ENCODE results near the gene ZNF282. TPM values are rescaled to one million over a fixed set of nuclear protein-coding genes. Genes with fewer than 3 reads are reported as not detected.

ZNF282 gene
- polyA plus RNA-seq, 1 donor from 2014 or later: 17.7 TPM

DNA sequence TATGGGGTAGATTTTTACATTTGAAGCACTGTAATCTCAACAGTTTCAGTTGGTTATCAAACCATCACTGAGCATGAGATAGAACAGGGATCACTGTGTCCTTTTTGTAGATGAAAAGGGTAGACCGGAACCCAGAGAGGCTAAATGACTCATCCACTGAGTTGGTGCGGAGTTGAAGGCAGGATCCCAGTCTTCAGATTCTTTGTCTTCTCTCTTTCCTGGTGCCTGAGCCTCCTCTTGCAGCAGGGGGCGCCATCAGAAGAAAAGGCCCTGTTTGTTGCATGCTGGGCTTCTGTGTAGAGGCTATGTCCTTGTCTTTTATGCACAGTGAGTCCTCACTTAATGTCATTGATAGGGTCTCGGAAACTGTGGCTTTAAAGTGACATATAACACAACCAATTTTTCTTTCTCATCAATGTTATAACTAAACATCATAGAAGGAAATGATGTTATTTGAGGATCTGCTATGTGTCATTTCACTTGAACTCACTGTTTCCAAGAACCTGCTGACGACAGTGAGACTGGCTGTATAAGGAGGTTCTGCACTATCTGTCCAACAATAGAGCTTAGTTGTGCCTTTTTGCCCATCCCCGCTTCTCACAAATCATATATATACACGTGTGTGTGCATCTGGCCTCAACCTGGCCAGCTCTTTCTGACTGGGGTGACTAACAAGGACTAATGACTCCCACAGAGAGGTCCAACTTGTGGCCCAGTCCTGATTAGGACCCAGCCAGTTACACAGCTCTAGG, 14.3 kb downstream of the ZNF282 start:
- no peaks in the 10 kb centered on the region for H3F3A ChIP-seq (ENCODE audit: insufficient read depth, low read length, poor library complexity, severe bottlenecking)
- no peaks in the 10 kb centered on the region for H3K9me2 ChIP-seq (ENCODE audit: insufficient read depth, low read length)
- H3K79me2 ChIP-seq (replicated peaks; ENCODE audit: insufficient read depth, low read length): no peaks in the 10 kb centered on the region
- no peak overlapping the region for H3K4me2 ChIP-seq (ENCODE audit: low read length)
- H2AFZ ChIP-seq (ENCODE audit: low read depth, low read length): no peak overlapping the region
- H3K9me3 ChIP-seq (ENCODE audit: low read length): no peaks in the 10 kb centered on the region
- peaks cover 12% of the 10 kb centered on the region for H3K36me3 ChIP-seq (ENCODE audit: insufficient read depth, low read length)
- H4K20me1 ChIP-seq (ENCODE audit: insufficient read depth): no peaks in the 10 kb centered on the region
- H3K4me3 ChIP-seq (ENCODE audit: low read length): no peak overlapping the region
- no peaks in the 10 kb centered on the region for H3K27me3 ChIP-seq (ENCODE audit: insufficient read depth, low read depth, low read length)
- H3K27ac ChIP-seq (ENCODE audit: low read length): no peak overlapping the region
- TF ChIP-seq, protein P1, sequence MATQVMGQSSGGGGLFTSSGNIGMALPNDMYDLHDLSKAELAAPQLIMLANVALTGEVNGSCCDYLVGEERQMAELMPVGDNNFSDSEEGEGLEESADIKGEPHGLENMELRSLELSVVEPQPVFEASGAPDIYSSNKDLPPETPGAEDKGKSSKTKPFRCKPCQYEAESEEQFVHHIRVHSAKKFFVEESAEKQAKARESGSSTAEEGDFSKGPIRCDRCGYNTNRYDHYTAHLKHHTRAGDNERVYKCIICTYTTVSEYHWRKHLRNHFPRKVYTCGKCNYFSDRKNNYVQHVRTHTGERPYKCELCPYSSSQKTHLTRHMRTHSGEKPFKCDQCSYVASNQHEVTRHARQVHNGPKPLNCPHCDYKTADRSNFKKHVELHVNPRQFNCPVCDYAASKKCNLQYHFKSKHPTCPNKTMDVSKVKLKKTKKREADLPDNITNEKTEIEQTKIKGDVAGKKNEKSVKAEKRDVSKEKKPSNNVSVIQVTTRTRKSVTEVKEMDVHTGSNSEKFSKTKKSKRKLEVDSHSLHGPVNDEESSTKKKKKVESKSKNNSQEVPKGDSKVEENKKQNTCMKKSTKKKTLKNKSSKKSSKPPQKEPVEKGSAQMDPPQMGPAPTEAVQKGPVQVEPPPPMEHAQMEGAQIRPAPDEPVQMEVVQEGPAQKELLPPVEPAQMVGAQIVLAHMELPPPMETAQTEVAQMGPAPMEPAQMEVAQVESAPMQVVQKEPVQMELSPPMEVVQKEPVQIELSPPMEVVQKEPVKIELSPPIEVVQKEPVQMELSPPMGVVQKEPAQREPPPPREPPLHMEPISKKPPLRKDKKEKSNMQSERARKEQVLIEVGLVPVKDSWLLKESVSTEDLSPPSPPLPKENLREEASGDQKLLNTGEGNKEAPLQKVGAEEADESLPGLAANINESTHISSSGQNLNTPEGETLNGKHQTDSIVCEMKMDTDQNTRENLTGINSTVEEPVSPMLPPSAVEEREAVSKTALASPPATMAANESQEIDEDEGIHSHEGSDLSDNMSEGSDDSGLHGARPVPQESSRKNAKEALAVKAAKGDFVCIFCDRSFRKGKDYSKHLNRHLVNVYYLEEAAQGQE (IDR thresholded peaks at IDR 0.05; ENCODE audit: borderline replicate concordance): no peak
- TF ChIP-seq, protein P2, sequence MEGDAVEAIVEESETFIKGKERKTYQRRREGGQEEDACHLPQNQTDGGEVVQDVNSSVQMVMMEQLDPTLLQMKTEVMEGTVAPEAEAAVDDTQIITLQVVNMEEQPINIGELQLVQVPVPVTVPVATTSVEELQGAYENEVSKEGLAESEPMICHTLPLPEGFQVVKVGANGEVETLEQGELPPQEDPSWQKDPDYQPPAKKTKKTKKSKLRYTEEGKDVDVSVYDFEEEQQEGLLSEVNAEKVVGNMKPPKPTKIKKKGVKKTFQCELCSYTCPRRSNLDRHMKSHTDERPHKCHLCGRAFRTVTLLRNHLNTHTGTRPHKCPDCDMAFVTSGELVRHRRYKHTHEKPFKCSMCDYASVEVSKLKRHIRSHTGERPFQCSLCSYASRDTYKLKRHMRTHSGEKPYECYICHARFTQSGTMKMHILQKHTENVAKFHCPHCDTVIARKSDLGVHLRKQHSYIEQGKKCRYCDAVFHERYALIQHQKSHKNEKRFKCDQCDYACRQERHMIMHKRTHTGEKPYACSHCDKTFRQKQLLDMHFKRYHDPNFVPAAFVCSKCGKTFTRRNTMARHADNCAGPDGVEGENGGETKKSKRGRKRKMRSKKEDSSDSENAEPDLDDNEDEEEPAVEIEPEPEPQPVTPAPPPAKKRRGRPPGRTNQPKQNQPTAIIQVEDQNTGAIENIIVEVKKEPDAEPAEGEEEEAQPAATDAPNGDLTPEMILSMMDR (IDR thresholded peaks at IDR 0.05; ENCODE audit: poor library complexity, severe bottlenecking): peak; percentile 64
- peak; percentile 50 for TF ChIP-seq SMC3 (conservative IDR thresholded peaks at IDR 0.05; ENCODE audit: poor library complexity)
- H3K9ac ChIP-seq (ENCODE audit: low read length): no peak overlapping the region

DNA sequence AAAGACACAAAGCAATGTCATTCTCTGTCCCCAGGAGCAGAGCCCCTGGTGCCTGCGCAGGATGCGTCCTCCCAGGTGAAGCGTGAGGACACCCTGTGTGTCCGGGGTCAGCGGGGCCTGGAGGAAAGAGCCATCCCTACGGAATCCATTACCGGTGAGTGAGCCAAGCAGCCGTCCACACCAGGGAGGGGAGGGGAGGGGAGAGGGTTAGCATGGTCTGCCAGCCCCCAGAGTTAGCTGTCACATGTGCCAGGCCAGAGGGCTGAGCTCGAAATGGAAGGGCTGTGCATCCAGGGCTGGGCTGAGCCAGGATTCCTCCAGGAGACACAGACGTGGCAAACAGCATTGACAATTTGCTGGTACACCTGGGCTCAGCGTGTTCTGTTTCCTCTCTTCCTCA, 15.2 kb downstream of the ZNF282 start:
- no peaks in the 10 kb centered on the region for H3K9me3 ChIP-seq (ENCODE audit: low read length)
- H3K9ac ChIP-seq (ENCODE audit: low read length): no peak overlapping the region
- no peak for TF ChIP-seq POLR2AphosphoS5 (IDR thresholded peaks at IDR 0.05)
- TF ChIP-seq MXI1 (conservative IDR thresholded peaks at IDR 0.05; ENCODE audit: poor library complexity, severe bottlenecking): no peak
- no peak for TF ChIP-seq RAD21 (conservative IDR thresholded peaks at IDR 0.05)
- TF ChIP-seq EP300 (conservative IDR thresholded peaks at IDR 0.05; ENCODE audit: poor library complexity, severe bottlenecking): no peak
- TF ChIP-seq SMC3 (conservative IDR thresholded peaks at IDR 0.05; ENCODE audit: poor library complexity): no peak
- no peak for TF ChIP-seq EZH2 (IDR thresholded peaks at IDR 0.05; ENCODE audit: borderline replicate concordance, insufficient read depth, low read length, poor library complexity, severe bottlenecking)
- no peak for TF ChIP-seq TAF1 (IDR thresholded peaks at IDR 0.05; ENCODE audit: low read depth)
- TF ChIP-seq, protein P1 (IDR thresholded peaks at IDR 0.05; ENCODE audit: borderline replicate concordance): no peak
- TF ChIP-seq, protein P2 (IDR thresholded peaks at IDR 0.05; ENCODE audit: poor library complexity, severe bottlenecking): no peak
- no peak overlapping the region for H2AFZ ChIP-seq (ENCODE audit: low read depth, low read length)
- no peaks in the 10 kb centered on the region for H3K27me3 ChIP-seq (ENCODE audit: insufficient read depth, low read depth, low read length)
- H3K4me2 ChIP-seq (ENCODE audit: low read length): no peak overlapping the region
- H3K79me2 ChIP-seq (replicated peaks; ENCODE audit: insufficient read depth, low read length): no peaks in the 10 kb centered on the region
- H3K36me3 ChIP-seq (ENCODE audit: insufficient read depth, low read length): peaks cover 12% of the 10 kb centered on the region
- H3K27ac ChIP-seq (ENCODE audit: low read length): no peak overlapping the region
- no peaks in the 10 kb centered on the region for H3K9me2 ChIP-seq (ENCODE audit: insufficient read depth, low read length)
- no peak overlapping the region for H3K4me3 ChIP-seq (ENCODE audit: low read length)
- H4K20me1 ChIP-seq (ENCODE audit: insufficient read depth): no peaks in the 10 kb centered on the region
- H3F3A ChIP-seq (ENCODE audit: insufficient read depth, low read length, poor library complexity, severe bottlenecking): no peaks in the 10 kb centered on the region
